ENCODE data around the gene SASH1. TPM values are rescaled to one million over a fixed set of nuclear protein-coding genes. Genes with fewer than 3 reads are reported as not detected.

Gene SASH1
- total and polyA plus RNA-seq, 2 of the 8 experiments (the other 6 are each of a cell fraction or from before 2014, with no cell fraction given) = 6.0 to 20.2 TPM

GRCh38 chr6:148517470-148517869 lies 174.8 kb downstream of the SASH1 start (continued):
- no peak for TF ChIP-seq CHD7 (IDR thresholded peaks at IDR 0.05; ENCODE audit: insufficient replicate concordance, low read length)

All from H1 (cell line).